CD4-positive, alpha-beta T cell treated with Interleukin-6 for 4 hours (primary cell): ENCODE results near the gene ACOX3.
A peak's percentile ranks its signal among the peaks of the same experiment; 100 is the strongest.
"Not testable (repeated sequence)": the region's sequence is repeated elsewhere in the genome, so short reads cannot be mapped to it uniquely, and the experiment has no call there.

Source experiments
- DNase-seq: peaks from one replicate; pipeline ENCODE4 v3.0.0-alpha.2; 2020; ENCODE audit warnings: mixed read lengths

Gene ACOX3

GRCh38 chr4:8440492-8441311 is at the start of gene ACOX3, which contains the start of gene TRMT44:
Gene ACOX3 (minus strand): TSS chr4:8440723. CDS start chr4:8416521, 24,202 bp downstream.
Gene TRMT44 (plus strand): TSS chr4:8440777. CDS start chr4:8440823, 46 bp downstream.
- peak; percentile 91 for DNase-seq

DNA sequence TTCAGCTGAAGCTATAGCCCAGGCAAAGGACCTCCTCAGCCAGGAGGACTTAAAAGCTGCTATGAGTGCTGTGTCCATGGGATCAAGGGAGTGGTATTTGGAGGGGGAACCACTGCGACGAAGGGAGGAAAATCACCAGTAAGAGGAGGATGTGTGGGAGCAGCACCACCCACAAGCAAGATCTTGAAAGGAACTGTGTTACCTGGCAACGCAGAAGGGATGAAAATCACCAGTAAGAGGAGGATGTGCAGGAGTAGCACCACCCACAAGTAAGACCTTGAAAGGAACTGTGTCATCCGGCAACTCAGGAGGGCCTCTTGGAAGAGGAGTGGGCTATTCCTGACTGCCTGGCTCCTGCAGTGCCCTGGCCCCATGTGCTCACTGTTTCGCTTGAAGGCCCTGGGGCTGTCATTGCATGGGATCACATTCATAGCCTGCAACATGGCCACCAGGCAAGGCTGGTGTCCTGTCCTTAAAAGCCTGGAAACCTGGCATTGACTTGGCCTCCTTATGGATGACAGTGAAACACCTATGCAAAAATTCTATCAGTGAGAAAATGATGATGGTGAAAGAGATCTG is 48.4 kb upstream of the ACOX3 start:
- no peak for DNase-seq

GRCh38 chr4:8486643-8487042 is 46.1 kb upstream of the ACOX3 start:
- DNase-seq: not testable (repeated sequence)

GRCh38 chr4:8480221-8480620 is 39.7 kb upstream of the ACOX3 start:
- DNase-seq: no peak

DNA sequence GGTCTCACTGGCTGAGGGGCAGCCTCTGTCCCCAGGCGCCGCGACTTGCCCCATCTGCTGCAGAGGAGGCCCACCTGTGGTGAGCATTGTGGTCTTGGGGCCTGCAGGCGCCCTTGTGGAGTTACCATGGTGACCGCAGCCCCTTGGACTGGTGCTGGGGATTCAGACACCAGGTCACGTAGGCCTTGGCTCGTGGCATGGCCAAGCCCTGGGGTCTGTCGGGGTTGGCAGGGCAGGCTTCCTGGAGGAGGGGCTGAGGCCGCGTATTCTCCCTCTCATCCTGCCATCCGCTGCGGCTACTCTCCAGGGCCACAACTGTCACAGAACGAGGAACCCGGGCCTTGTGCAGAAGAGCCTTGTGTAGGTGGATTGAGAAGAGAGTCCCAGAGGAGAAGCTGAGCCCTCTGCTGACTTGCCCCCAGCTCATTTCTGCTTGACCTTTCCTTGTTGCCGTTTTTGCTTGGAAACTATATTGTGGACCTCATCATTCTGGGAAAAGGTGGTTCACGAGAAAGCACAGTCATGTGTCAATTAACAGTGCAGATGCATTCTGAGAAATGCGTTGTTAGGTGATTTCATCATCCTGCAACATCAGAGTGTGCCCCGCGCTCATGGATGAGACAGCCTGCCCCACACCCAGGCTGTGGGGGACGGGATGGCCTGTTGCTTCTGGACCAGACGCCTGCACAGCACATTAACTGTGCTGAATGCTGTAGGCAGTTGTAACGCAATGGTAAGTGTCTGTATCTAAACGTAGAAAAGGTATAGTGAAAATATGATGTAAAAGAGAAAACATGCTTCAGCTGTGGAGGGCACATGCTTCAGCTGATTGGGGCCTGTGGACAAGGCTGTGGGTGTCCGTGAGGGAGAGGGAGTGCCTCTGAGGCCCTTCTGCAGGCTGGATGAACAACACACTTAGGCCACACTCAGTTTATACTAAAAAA is 38.5 kb upstream of the ACOX3 start:
- no peak for DNase-seq

GRCh38 chr4:8478371-8478770 is 37.8 kb upstream of the ACOX3 start:
- DNase-seq: no peak

- no peak for DNase-seq
Observed at GRCh38 chr4:8477676-8478075, 37.2 kb upstream of the ACOX3 start.

DNA sequence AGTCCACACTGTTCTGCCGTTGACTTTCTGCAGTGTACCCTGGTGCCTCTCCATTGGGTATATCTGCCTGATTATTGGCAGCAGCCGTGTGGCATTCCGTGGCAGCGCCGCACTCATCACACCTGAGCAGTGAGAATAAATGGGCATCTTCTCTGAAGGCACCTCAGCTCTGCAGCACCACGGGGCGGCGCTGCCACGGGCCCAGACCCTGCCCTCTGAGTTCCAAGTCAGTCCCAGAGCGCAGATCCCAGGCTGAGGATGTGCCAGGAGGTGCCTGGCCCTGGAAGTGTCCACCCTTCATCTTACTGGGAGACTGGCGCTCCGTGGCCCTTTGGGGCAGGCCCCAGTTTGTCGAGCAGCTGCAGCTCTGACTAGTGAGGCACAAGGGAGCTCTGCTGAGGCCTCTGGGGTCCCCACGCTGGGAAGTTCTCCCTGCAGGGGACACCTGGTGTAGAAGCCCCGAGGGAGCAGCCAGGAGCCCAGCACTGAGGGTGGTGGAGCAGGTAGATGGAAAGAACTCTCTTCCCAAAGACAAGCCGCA is 36.6 kb upstream of the ACOX3 start:
- DNase-seq: no peak

DNA sequence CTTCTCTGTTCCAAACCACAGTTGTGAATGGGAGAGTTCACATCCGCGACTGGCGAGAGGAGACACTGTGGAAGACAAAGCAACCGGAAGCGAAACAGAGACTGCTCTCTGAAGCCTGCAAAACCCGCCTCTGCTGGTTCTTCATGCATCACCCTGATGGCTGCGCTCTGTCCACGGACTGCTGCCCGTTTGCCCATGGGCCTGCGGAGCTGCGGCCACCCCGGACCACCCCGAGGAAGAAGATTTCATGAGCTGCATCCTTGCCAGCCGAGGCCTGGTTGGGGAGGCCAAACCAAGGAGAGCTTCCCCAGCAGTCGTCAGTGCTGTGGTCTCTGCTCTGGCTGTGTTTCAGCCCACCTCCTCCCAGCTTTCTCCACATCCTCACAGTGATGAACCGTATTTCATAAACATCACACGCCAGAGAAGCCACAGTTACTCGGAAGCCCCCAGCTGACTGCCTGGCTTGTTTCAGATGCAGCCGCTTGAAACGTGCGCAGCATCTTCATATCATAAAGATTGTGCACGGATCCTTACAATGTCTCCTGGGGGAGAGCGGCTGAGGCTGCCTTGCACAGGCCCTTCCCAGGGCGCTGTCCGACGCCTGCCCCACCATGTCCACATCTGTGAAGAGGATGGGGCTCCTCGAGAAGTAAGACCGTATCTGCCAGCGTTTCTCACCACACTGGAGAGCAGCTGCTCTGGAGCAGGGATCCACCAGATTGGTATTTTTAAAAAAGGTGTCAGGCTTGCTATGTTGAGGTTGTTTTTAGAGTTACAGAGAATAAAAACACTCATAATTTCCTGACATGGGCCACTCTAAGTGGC is 35.4 kb upstream of the ACOX3 start:
- DNase-seq: no peak

DNA sequence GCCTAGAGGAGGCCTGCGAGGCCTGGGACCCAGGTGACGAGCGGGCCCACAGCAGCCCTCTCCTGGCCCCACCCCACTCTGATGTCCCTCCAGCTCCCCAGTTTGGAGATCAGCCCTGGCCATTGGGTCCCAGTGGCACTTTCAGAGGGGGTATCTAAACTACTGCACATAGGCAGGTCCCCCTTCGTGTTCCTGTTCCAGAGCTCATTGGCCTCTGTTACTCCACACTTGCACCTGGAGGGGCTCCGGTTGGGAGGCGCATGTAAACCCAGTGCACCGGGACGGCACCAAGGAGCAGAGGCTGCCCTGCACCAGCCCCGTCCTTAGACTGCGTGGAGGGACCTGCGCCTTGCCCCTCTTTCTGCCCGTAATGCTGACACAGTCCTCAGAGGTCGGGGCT is 34.3 kb upstream of the ACOX3 start:
- no peak for DNase-seq

DNA sequence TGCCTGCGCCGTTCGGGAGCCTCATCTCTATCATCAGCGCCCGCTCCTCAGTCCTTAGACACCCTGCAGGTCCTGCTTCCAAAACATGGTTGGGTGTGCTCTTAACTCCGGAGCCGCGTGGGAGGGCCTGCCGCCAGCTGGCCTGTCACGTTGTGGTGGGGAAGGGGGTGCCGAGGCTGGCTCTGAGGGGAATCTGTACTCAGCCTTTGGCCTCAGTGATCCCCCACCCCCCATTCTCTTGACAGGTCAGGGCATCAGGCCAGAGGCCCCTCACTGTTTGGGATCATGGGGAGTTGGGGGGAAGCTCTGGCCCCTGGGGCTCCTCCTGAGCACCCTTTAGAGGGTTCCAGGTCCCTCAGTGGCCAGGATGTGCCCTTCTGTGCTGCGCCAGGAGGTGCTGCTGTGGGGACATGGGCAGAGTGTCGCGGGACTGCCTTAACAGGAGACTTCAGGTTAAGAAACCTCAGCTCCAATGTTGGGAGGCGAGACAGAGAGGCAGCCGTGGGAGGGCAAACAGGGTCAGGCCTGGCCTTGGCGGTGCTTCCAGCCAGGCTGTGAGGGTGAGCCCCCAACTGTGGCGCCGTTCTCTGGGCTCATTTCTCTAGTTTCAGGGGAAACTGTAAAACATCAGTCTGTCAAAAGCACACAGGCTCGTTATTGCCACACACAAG is 33.5 kb upstream of the ACOX3 start:
- no peak for DNase-seq

GRCh38 chr4:8473198-8473919 is 32.8 kb upstream of the ACOX3 start:
- DNase-seq: no peak

DNA sequence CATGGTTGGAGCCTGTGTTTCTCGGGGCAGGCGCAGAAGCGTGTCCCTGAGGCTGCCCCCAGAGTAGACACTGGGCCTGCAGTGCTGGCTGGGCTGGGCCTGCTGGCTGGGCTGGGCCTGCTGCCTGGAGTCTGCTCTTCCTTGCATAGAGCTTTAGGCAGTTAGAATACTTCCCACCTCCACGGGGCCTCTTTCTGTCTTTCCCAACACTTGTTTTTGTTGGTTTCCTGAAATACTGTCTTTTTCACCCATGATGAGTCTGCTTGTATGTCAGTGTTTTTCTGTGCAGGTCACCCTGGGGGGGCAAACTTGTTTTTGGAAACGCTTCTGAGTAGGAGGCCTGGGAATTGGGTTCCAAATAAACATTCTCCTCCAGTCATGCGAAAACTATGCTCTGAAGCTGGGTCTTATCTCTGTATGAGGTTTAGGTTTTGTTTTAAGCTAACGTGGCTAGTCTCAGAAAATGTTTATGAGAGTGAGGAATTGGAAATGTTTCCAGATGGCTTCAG is 32.2 kb upstream of the ACOX3 start:
- DNase-seq: no peak

GRCh38 chr4:8472158-8472688 is 31.7 kb upstream of the ACOX3 start:
- no peak for DNase-seq

- DNase-seq: no peak
Observed at GRCh38 chr4:8471211-8471875, 30.8 kb upstream of the ACOX3 start.

DNA sequence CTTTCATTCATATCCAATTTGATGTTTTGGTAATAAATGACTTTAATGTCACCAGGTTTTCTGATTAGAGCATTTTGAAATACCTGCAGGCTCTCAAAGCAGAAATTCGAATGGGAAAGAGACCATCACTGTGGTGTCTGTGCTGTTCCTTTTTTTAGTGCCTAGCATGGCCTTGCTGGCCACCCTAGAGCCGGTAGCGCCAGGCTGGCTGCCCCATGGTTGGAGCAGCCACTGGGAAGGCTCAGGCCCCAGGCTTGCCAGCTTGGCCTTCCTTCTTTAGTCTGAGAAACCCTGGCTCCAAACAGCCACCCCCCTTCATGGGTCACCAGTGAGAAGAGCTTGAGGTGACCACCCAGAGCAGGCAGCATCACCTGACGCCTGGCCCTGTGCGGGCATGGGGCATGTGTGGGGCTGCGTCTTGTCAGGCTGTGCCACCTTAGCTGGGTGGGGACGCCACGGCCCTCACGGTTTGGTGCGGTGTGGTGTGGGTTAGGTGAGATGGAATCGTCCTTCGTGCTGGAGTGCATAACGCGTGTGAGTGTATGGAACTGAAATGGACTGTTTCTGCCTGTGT is 30.0 kb upstream of the ACOX3 start:
- no peak for DNase-seq

DNA sequence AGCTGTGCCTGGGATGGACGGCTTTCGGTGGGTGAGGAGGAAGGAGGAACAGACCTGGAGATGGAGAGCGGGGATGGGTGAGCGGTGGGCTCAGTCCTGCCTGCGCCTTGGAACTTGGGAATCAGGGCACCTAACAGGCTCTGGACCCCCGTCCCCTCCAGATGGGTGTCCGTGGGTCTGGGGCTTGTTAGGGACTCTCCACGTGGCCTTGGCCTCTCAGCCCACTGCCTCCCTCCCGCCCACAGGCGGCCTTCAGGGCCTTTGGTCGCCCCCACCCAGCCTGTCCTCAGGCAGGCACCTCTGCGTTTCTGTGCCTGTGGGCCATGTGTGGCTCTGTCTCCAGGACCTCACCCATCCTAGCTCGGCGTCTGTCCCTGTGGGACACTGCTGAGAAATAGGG is 29.0 kb upstream of the ACOX3 start:
- no peak for DNase-seq

GRCh38 chr4:8468746-8469535 is 28.4 kb upstream of the ACOX3 start:
- peak; percentile 55 for DNase-seq

DNA sequence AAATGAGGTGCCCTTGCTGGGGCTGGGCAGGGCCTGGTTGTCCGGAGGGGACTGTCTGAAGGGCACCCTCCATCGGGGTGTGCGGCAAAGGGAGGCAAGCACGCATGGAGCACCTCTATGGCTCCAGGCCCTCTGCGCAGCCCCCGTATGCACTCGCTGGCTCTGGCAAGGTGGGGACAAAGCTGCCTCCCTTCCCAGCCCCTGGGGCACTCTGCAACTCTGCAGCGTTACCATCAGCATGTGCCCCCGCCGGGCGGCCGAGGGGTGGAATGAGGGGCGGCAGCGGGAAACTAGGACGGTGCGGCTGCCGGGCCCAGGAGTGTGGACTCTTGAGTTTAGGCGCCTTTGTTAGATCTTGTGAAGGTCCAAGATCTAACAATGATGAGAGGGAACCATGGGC is 26.5 kb upstream of the ACOX3 start:
- DNase-seq: no peak
